GM12872 (cell line): ENCODE measurements around the gene SEMA4C.

ENCODE experiments used
- CTCF ChIP-seq: IDR thresholded peaks from 3 replicates; pipeline ENCODE4 v1.5.1; 2011; ENCODE audit warnings: low read depth, mild to moderate bottlenecking, low read length, moderate library complexity; ENCODE audit not compliant: insufficient read depth

Gene SEMA4C

DNA sequence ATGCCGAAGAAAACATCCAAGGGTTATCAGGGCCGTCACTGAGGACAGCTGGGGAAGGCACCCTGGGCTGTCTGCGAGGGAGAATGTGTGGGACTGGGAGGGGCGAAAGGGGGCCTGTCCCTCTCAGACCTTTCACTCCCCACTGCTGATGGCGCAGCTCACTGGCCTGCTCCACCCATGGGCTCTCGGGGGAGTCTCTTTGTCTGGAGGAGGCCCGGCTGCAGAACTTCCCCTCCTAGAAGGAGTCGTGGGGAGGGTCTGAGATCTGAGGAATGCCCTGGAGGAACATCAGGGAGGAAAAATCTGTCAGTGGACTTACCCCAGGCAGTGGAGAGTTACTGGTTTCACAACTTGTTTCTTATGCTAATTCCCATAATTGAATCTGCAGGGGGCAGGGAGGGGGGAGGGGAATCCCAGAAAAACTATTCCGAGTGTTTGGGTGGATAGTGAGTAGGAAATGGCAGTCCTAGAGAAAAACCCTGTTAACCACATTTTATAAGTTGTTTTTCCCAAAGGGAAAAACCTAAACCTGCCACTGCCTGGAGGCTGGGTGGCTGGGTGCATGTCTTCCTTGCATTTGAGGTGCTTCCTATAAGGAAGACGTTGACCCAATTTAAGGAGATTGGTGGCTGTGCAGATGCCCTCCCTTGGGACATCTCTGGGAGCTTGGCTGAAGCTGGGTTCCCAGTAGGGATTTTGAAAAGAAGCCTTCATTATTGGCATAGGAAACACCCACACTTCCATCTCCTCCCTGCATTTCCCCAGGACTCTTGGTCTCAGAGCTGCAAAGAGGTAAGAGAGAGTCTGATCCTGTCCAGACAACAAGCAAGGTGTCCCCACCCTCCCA lies 11.7 kb upstream of the SEMA4C start:
- TF ChIP-seq CTCF: no peak

DNA sequence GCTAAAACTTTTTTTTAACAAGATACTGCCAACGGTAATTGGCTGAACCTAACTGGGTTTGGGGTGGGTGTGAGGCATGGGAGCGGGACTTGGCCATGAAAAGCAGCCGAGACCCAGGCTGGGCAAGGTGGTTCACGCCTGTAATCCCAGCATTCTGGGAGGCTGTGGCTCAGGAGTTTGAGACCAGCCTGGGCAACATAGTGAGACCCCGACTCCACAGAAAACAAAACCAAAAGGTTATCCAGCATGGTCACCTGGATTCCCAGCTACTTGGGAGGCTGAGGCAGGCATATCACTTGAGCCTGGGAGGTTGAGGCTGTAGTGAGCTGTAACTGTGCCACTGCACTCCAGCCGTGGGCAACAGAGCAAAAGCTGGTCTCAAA lies 11.0 kb upstream of the SEMA4C start:
- no peak for TF ChIP-seq CTCF

- TF ChIP-seq CTCF: no peak
Measured at GRCh38 chr2:96879545-96880040, 9.7 kb upstream of the SEMA4C start.

DNA sequence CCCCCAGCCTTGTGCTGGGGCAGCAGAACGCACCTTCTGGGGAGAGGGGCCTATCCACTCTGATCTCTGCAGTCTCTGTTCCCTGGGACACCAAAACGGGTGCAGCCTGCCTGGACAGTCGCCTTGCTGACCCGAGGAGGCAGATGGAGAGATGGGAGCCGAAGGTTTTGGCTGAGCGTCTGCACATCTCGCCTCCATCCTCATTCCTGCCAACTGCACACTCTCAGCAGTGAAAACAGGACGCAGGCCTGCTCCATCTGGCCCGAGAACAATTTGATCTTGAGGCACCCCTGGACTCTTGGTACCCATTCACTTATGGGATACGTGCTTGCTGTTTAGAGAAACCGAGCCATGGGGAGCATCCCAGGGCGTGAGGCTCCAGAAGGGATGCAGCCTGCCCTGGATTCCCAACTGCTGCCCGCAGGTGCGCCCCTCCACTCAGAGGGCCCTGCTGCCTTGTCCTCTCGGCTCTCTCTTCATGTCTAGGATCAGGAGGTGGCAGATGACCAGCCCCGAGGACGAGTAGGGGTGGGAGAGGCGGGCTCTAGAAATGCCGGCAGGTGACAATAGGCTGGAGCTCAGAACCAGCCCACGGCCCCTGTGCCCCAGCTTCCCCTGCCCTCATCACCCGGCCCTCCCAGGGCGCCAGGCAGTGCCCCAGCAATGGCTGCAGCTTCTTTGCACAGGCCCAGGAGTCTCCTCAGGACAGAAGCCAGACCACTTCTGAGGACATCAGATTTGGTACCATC lies 9.1 kb upstream of the SEMA4C start:
- TF ChIP-seq CTCF: no peak

GRCh38 chr2:96878171-96878570 lies 8.3 kb upstream of the SEMA4C start:
- no peak for TF ChIP-seq CTCF

- no peak for TF ChIP-seq CTCF
Measured at GRCh38 chr2:96877631-96878092, 7.8 kb upstream of the SEMA4C start.

GRCh38 chr2:96877042-96877451 lies 7.2 kb upstream of the SEMA4C start:
- no peak for TF ChIP-seq CTCF
